GM23338 (cell line): ENCODE results near the gene DNAJC4. TPM values are rescaled to one million over a fixed set of nuclear protein-coding genes. Genes with fewer than 3 reads are reported as not detected.

ENCODE experiments used
- ATAC-seq: fragments of 200-7000 bp; cut with Tn5 transposase; 3 replicates; pipeline ENCODE4 v1.9.1; 2020
- DNase-seq: peaks from one replicate; pipeline ENCODE4 v3.0.0-alpha.2; 2015; ENCODE audit warnings: low spot score
- H2AFZ ChIP-seq: fragments of 200-600 bp; sonication (generic); 2 replicates; pipeline ENCODE4 v1.8.0; 2016; ENCODE audit warnings: antibody characterized with exemption, mild to moderate bottlenecking, moderate library complexity
- H3F3A ChIP-seq: fragments of 200-600 bp; sonication (generic); replicated peaks from 2 replicates; pipeline ENCODE4 v1.8.0; 2017; ENCODE audit warnings: antibody characterized with exemption, mixed run types, low read depth
- H3K27ac ChIP-seq: fragments of 200-600 bp; sonication (generic); 2 replicates; pipeline ENCODE4 v1.6.1; 2016; ENCODE audit warnings: low read depth
- H3K27me3 ChIP-seq: fragments of 200-600 bp; sonication (generic); 2 replicates; pipeline ENCODE4 v1.8.0; 2016; ENCODE audit warnings: mild to moderate bottlenecking, mixed run types, moderate library complexity; ENCODE audit not compliant: insufficient read depth
- H3K36me3 ChIP-seq: fragments of 200-600 bp; sonication (generic); 2 replicates; pipeline ENCODE4 v1.8.0; 2016; ENCODE audit warnings: mild to moderate bottlenecking; ENCODE audit not compliant: insufficient read depth
- H3K4me1 ChIP-seq: fragments of 200-600 bp; sonication (generic); 2 replicates; pipeline ENCODE4 v1.8.0; 2016; ENCODE audit warnings: mild to moderate bottlenecking, moderate library complexity; ENCODE audit not compliant: insufficient read depth
- H3K4me2 ChIP-seq: fragments of 200-600 bp; sonication (generic); 2 replicates; pipeline ENCODE4 v1.7.1; 2017; ENCODE audit warnings: mixed run types
- H3K4me3 ChIP-seq: fragments of 200-600 bp; sonication (generic); 2 replicates; pipeline ENCODE4 v1.6.1; 2016; ENCODE audit warnings: mixed run types
- H3K79me2 ChIP-seq: fragments of 200-600 bp; sonication (generic); replicated peaks from 2 replicates; pipeline ENCODE4 v1.8.0; 2017; ENCODE audit warnings: mild to moderate bottlenecking; ENCODE audit not compliant: insufficient read depth
- H3K9me2 ChIP-seq: fragments of 200-600 bp; sonication (generic); 2 replicates; pipeline ENCODE4 v1.8.0; 2017; ENCODE audit not compliant: insufficient read depth
- H4K20me1 ChIP-seq: fragments of 200-600 bp; sonication (generic); replicated peaks from 2 replicates; pipeline ENCODE4 v1.8.0; 2017; ENCODE audit warnings: mild to moderate bottlenecking; ENCODE audit not compliant: insufficient read depth
- H3K27ac Mint-ChIP-seq: 2 replicates; pipeline ENCODE4 v1.8.0; 2020; ENCODE audit warnings: inconsistent platforms, mild to moderate bottlenecking, moderate library complexity, mixed read lengths
- H3K27me3 Mint-ChIP-seq: 3 replicates; pipeline ENCODE4 v1.8.0; 2022; ENCODE audit warnings: low read depth, mild to moderate bottlenecking, moderate library complexity, mixed read lengths, inconsistent platforms; ENCODE audit not compliant: insufficient read depth, poor library complexity
- H3K36me3 Mint-ChIP-seq: 3 replicates; pipeline ENCODE4 v1.8.0; 2021; ENCODE audit warnings: low read depth, mild to moderate bottlenecking, inconsistent platforms, moderate library complexity, mixed read lengths
- H3K4me1 Mint-ChIP-seq: 3 replicates; pipeline ENCODE4 v1.8.0; 2020; ENCODE audit warnings: mild to moderate bottlenecking, inconsistent platforms, mixed read lengths
- H3K4me3 Mint-ChIP-seq: 3 replicates; pipeline ENCODE4 v1.8.0; 2021; ENCODE audit warnings: moderate library complexity, mild to moderate bottlenecking, inconsistent platforms, mixed read lengths
- H3K9me3 Mint-ChIP-seq: 3 replicates; pipeline ENCODE4 v1.8.0; 2020; ENCODE audit warnings: moderate library complexity, mild to moderate bottlenecking, inconsistent platforms, mixed read lengths
- ETS1 ChIP-seq: IDR thresholded peaks from 2 replicates; pipeline ENCODE4 v1.6.1; 2016; ENCODE audit warnings: antibody characterized with exemption
- EZH2phosphoT487 ChIP-seq: fragments of 200-600 bp; sonication (generic); IDR thresholded peaks from one replicate; pipeline ENCODE4 v1.8.1; 2018; ENCODE audit warnings: antibody characterized with exemption; ENCODE audit not compliant: unreplicated experiment
- JUNB ChIP-seq: IDR thresholded peaks from one replicate; pipeline ENCODE4 v1.6.1; 2016; ENCODE audit warnings: antibody characterized with exemption; ENCODE audit not compliant: unreplicated experiment
- NANOG ChIP-seq: IDR thresholded peaks from 2 replicates; pipeline ENCODE4 v1.6.1; 2016; ENCODE audit warnings: antibody characterized with exemption, borderline replicate concordance
- POLR2AphosphoS5 ChIP-seq: IDR thresholded peaks from 2 replicates; pipeline ENCODE4 v1.6.1; 2016; ENCODE audit warnings: antibody characterized with exemption, low read depth
- REST ChIP-seq: IDR thresholded peaks from one replicate; pipeline ENCODE4 v1.6.1; 2018; ENCODE audit warnings: antibody characterized with exemption; ENCODE audit not compliant: unreplicated experiment
- STAT1 ChIP-seq: IDR thresholded peaks from one replicate; pipeline ENCODE4 v1.6.1; 2016; ENCODE audit warnings: antibody characterized with exemption; ENCODE audit not compliant: unreplicated experiment
- ZNF462 ChIP-seq: fragments of 250-450 bp; sonication (Bioruptor Pico); IDR thresholded peaks from 2 replicates; pipeline ENCODE4 v1.5.0; 2020; ENCODE audit warnings: mild to moderate bottlenecking, moderate library complexity
- polyA plus RNA-seq: library from polyadenylated mRNA; unstranded; fragments of >200 nt; fragmentation: Nextera tagmentation; extraction: Ambion mirVana; gene quantifications from 2 replicates; pipeline ENCODE4 v1.2.1, GENCODE V29; 2016
- total RNA-seq: library from RNA; depleted of rRNA; stranded (reverse); fragments of >200 nt; shearing (Covaris generic); gene quantifications from 2 replicates; pipeline ENCODE4 v1.2.3, GENCODE V29; 2014

DNAJC4 gene
- total and polyA plus RNA-seq, 2 experiments from 2014 or later: 10.5 to 34.4 TPM

GRCh38 chr11:64249563-64250414 lies 19.4 kb downstream of the DNAJC4 start:
- H3K4me3 Mint-ChIP-seq: peak overlapping the region; percentile 88
- Histone ChIP-seq H3K27ac (peak overlapping the region; percentile 96), H3K4me1 (peaks cover 32% of the 10 kb centered on the region), H3F3A (peaks cover 38% of the 10 kb centered on the region), H2AFZ (no peak overlapping the region), H3K27me3 (no peaks in the 10 kb centered on the region), H3K9me2 (no peaks in the 10 kb centered on the region), H3K4me2 (peak overlapping the region; percentile 100), H3K36me3 (no peaks in the 10 kb centered on the region), H3K79me2 (peaks cover 33% of the 10 kb centered on the region), H4K20me1 (no peaks in the 10 kb centered on the region; the same call in none of the 2 replicates), H3K4me3 (peak overlapping the region; percentile 100)
- peak; percentile 3 for ATAC-seq
- H3K9me3 Mint-ChIP-seq: no peaks in the 10 kb centered on the region
- peaks cover 34% of the 10 kb centered on the region for H3K27me3 Mint-ChIP-seq
- peaks cover 39% of the 10 kb centered on the region for H3K4me1 Mint-ChIP-seq
- DNase-seq: peak; percentile 78
- peak overlapping the region; percentile 94 for H3K27ac Mint-ChIP-seq
- H3K36me3 Mint-ChIP-seq: peaks cover 8% of the 10 kb centered on the region; the same call in 2 of the 3 replicates
- TF ChIP-seq ETS1 (peak; percentile 50; the same call in 1 of the 2 replicates), REST (no peak), POLR2AphosphoS5 (peak; percentile 21; the same call in 1 of the 2 replicates)

- H3K4me3 Mint-ChIP-seq: peak overlapping the region; percentile 88
- ATAC-seq (peak; percentile 1), DNase-seq (peak; percentile 59)
- peaks cover 13% of the 10 kb centered on the region for H3K36me3 Mint-ChIP-seq
- H3K4me1 Mint-ChIP-seq: peaks cover 39% of the 10 kb centered on the region
- peaks cover 32% of the 10 kb centered on the region for H3K27me3 Mint-ChIP-seq
- Histone ChIP-seq H3K27ac (peak overlapping the region; percentile 96), H3K4me2 (peak overlapping the region; percentile 100), H4K20me1 (no peaks in the 10 kb centered on the region; the same call in none of the 2 replicates), H3K4me3 (peak overlapping the region; percentile 100), H3K36me3 (no peaks in the 10 kb centered on the region), H3K27me3 (no peaks in the 10 kb centered on the region), H2AFZ (no peak overlapping the region; the same call in 1 of the 2 replicates), H3K4me1 (peaks cover 32% of the 10 kb centered on the region), H3F3A (peaks cover 38% of the 10 kb centered on the region), H3K79me2 (peaks cover 27% of the 10 kb centered on the region), H3K9me2 (no peaks in the 10 kb centered on the region)
- peak overlapping the region; percentile 94 for H3K27ac Mint-ChIP-seq
- no peaks in the 10 kb centered on the region for H3K9me3 Mint-ChIP-seq
- TF ChIP-seq EZH2phosphoT487 (no peak), ZNF462 (no peak), NANOG (no peak), JUNB (no peak), STAT1 (no peak)
Measured at GRCh38 chr11:64250415-64251015, 20.2 kb downstream of the DNAJC4 start.
